SK-N-MC (cell line): ENCODE measurements around the gene HIGD1C.
"Not testable (repeated sequence)": the region's sequence is repeated elsewhere in the genome, so short reads cannot be mapped to it uniquely, and the experiment has no call there.

Source experiments
- DNase-seq: peaks from one replicate; pipeline ENCODE4 v3.0.0-alpha.2; 2011; ENCODE audit warnings: low read depth, low spot score
- H3K27ac ChIP-seq: fragments of 200-600 bp; sonication (generic); 2 replicates; pipeline ENCODE4 v1.5.1; 2016; ENCODE audit warnings: mixed run types
- H3K36me3 ChIP-seq: fragments of 200-600 bp; sonication (generic); 2 replicates; pipeline ENCODE4 v1.6.1; 2017; ENCODE audit warnings: antibody characterized with exemption, low read length, mixed read lengths; ENCODE audit not compliant: insufficient read depth
- H3K4me3 ChIP-seq: fragments of 200-600 bp; sonication (generic); 2 replicates; pipeline ENCODE4 v1.5.1; 2016
- H3K9ac ChIP-seq: fragments of 200-600 bp; sonication (generic); 2 replicates; pipeline ENCODE4 v1.8.0; 2017; ENCODE audit warnings: mixed run types, mixed read lengths; ENCODE audit not compliant: insufficient read length
- H3K9me3 ChIP-seq: fragments of 200-600 bp; sonication (generic); 2 replicates; pipeline ENCODE4 v1.6.1; 2017; ENCODE audit warnings: low read depth, mild to moderate bottlenecking, antibody characterized with exemption, low read length, moderate library complexity, mixed read lengths
- EZH2 ChIP-seq: fragments of 200-600 bp; sonication (generic); IDR thresholded peaks from one replicate; pipeline ENCODE4 v1.6.1; 2017; ENCODE audit warnings: antibody characterized with exemption
- FOXP2 ChIP-seq: optimal IDR thresholded peaks from 2 replicates; pipeline ENCODE3; 2011; ENCODE audit warnings: mild to moderate bottlenecking, moderate library complexity; ENCODE audit not compliant: insufficient read depth; ENCODE audit errors: extremely low read length, control extremely low read depth
- POLR2AphosphoS5 ChIP-seq: IDR thresholded peaks from 2 replicates; pipeline ENCODE4 v1.6.1; 2012; ENCODE audit warnings: mild to moderate bottlenecking, low read depth, low read length, borderline replicate concordance

HIGD1C gene

DNA sequence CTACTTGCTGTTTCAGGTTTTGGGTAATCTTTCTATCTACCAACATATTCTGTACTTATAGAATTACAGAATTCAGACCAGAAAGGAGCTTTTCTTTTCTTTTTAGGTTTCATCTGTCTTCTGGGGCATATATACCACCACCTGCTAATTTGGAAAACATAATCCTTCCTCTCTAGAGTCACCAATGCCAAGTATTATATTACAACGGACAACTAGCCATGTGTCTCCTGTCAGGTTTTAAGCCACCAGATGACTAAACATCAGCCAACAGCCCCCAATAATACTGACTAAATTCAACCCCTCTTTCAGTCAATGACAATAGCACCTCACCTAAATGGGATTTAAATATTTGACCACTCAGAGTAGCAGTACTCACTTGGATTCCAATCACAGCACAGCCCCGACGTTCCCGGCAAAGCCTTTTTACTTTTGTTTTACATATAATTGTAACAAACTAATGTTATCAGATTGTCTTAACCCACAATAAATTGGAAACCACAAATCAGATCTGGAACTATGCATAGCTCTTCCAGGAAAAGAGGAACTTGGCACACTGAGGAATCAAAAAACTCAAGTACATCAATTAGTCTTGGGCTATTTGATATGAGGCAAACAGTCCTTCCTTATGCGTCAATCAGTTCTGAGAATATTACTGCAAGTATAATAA lies 60.4 kb downstream of the HIGD1C start:
- TF ChIP-seq EZH2 (no peak), POLR2AphosphoS5 (no peak), FOXP2 (no peak)
- Histone ChIP-seq H3K9me3 (no peaks in the 10 kb centered on the region), H3K4me3 (no peak overlapping the region), H3K9ac (no peak overlapping the region), H3K27ac (no peak overlapping the region), H3K36me3 (peaks cover 3% of the 10 kb centered on the region)
- DNase-seq: no peak

DNA sequence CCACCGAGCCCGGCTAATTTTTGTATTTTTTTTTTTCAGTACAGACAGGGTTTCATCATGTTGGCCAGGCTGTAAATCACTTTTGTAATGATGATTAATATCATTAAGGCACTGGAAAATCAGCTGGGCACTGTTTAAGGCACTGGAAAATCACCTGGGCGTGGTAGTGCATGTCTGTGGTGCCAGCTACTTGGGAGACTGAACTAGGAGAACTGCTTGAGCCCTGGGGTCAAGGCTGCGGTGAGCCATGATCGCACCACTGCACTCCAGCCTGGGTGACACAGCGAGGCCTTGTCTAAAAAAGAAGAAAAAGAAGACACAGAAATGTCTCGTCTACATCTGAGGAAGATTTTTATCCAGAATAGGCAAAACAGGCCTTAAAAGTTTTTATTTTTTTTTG lies 61.1 kb downstream of the HIGD1C start:
- no peak for TF ChIP-seq POLR2AphosphoS5
- TF ChIP-seq FOXP2: no peak
- TF ChIP-seq EZH2: no peak
- Histone ChIP-seq H3K27ac (no peak overlapping the region), H3K9me3 (no peaks in the 10 kb centered on the region), H3K4me3 (no peak overlapping the region), H3K36me3 (no peaks in the 10 kb centered on the region), H3K9ac (no peak overlapping the region)
- no peak for DNase-seq

GRCh38 chr12:51014467-51014866 lies 62.1 kb downstream of the HIGD1C start:
- H3K27ac ChIP-seq, H3K9me3 ChIP-seq, H3K36me3 ChIP-seq, H3K9ac ChIP-seq, DNase-seq, H3K4me3 ChIP-seq: not testable (repeated sequence)

DNA sequence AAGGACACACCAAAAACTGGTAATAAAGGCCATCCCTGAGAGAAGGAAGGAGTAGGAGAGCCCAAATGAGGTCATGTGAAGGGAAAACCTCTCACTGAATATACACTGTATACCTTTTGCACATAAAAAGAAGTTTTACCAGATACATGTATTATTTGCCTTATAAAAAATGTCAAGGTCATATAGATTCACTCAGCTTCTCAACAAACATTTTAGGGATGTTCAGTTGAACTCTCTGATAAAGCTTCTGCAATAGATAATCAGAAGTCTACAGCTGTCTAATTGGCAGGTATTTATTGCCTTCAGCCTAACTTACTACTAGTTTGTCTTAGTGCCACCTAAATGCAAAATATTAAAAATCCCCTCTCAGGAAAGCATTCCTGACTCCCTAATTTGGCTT lies 65.1 kb downstream of the HIGD1C start:
- TF ChIP-seq EZH2 (no peak), POLR2AphosphoS5 (no peak), FOXP2 (no peak)
- H3K36me3 ChIP-seq: no peaks in the 10 kb centered on the region
- H3K27ac ChIP-seq: no peak overlapping the region
- DNase-seq: no peak
- H3K9ac ChIP-seq: no peak overlapping the region
- H3K4me3 ChIP-seq: no peak overlapping the region
- H3K9me3 ChIP-seq: no peaks in the 10 kb centered on the region

- no peak for DNase-seq
- H3K9ac ChIP-seq: no peak overlapping the region
- H3K4me3 ChIP-seq: no peak overlapping the region
- TF ChIP-seq EZH2 (no peak), FOXP2 (no peak), POLR2AphosphoS5 (no peak)
- H3K27ac ChIP-seq: no peak overlapping the region
- H3K9me3 ChIP-seq: no peaks in the 10 kb centered on the region
- no peaks in the 10 kb centered on the region for H3K36me3 ChIP-seq
Observed at GRCh38 chr12:51018956-51019355, 66.6 kb downstream of the HIGD1C start.

- H3K4me3 ChIP-seq: no peak overlapping the region
- no peak for DNase-seq
- H3K36me3 ChIP-seq: no peaks in the 10 kb centered on the region
- no peak overlapping the region for H3K27ac ChIP-seq
- H3K9me3 ChIP-seq: no peaks in the 10 kb centered on the region
- TF ChIP-seq FOXP2 (no peak), EZH2 (no peak), POLR2AphosphoS5 (no peak)
- H3K9ac ChIP-seq: no peak overlapping the region
Observed at GRCh38 chr12:51019927-51020326, 67.6 kb downstream of the HIGD1C start.
